Cortex of kidney (tissue), 1 donor: ENCODE data around the gene BMPER.

ENCODE experiments used
- DNase-seq: peaks from one replicate; lab custom pipeline; 2025; lab: John Stamatoyannopoulos, UW

BMPER gene

DNA sequence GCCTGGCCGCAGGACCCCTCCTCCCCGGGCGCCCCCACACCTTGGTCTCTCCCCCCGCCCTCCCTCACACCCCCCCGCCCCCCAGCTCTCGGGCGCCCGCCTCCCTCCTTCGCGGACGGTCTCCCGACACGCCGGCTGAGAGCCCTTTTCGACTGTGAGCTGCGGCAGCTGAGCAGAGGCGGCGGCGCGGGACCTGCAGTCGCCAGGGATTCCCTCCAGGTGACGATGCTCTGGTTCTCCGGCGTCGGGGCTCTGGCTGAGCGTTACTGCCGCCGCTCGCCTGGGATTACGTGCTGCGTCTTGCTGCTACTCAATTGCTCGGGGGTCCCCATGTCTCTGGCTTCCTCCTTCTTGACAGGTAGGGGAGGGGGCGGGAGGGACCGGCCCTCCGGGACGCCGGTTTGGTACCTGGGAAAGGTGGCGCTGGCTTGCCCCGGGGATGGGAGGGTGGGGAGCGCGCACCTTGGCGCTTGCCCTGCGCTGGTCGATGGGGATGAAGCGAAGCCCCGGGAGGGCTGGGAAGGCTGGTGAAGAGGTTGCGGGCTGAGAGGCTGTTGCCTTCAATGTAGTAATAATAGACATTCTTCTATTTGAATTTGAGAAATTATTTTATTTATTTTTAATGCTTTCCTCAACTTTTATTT is at the start of gene BMPER:
Gene BMPER, plus strand, starts transcription at position 151 of the 644 bp plus-strand sequence. Its CDS starts 75 bp downstream, at position 226.
- no peak for DNase-seq

DNA sequence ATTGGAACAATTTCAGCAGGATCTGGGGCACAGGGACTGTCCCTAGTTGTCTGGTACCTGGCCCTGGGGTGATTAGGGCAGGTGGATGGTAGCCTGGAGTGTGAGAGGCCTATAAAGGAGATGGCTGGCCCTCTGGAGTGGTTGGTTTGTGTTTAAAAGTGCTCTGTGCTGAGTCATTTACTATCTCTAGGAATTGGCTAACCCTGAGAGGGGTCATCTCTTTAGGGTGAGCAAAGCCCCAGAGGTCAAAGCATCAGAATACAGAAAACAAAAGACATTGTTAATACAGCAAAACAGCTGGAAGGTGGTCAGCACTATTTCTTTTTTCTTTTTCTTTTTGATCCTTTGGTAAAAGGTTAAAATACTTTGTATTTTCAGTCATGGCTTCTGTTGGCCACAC is 43.4 kb upstream of the BMPER start:
- no peak for DNase-seq

DNA sequence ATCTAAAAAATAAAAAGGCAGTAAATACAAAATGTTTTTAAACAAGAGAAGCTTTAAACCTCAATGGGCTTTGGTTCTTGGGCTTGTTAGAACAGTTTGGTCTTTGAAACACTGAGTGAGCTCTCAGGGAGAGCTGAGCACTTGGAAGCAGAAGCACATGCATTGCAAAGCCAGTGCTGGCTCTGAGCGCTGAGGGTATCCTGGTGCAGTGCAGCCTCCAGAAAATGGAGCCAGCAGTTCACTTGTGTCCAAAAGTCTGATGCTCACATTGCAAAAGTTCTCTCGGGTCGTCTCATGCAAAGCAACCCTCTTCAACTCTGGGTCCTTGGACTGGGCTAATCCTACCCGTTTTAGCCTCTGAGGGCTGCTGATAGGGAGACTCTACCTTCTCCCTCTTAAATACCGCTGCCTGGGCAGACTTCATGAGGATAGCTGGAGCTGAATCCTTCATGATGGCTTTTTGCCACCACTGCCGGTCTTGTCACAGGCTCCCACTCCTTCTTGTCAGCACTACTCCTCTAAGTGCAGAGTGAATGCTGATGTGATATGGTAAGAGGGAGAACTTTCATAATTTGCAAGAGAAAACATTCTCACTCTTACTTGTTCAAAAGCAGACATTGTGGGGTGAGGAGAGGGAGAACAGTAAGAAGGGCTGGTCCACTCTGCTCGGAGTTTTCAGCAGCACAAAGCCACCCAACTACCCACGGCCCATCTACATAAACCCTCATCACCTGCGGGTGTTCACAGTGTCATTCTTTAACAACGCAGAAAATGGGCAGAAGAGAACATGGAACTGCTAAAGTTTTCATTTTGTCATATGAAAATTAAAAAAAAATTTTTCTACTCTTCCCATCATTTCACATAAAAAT is 42.2 kb upstream of the BMPER start:
- no peak for DNase-seq

DNA sequence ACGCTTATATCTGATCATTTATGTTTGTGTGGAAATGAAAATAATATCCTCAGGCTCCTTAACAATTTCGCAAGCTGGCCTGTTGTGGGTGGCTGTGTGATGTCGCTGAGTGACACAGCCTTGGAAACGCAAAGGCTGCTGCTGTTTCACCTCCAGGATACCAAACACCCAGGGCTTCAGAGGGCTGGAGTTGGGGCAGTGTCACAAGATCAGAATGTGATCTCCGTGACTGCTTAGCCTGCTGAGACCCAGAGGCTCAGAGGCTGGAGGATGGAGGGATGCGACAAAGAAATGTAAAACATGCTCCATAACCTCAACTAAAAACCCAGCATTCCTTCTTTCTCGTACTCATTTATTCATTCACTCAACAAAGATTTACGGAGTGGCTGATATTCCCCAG is 37.2 kb upstream of the BMPER start:
- no peak for DNase-seq

DNA sequence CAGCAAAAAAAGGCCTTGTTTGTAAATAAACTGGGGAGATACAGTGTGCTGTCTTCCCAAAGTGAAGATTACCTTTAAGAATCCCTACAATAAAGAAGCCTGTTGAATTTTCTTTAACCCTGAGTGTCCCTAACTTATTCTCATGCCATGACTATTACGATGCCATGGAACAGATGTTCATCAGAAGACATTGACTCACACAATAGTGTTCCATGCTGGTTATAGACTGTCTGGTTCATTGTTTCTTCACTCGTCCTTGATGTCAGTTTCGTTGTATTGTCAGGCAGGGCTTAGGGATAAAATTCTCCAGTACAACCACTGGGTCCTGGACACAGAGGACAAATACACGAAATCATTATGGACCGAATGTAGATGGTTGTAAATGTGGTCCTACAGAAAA is 36.2 kb upstream of the BMPER start:
- DNase-seq: no peak

DNA sequence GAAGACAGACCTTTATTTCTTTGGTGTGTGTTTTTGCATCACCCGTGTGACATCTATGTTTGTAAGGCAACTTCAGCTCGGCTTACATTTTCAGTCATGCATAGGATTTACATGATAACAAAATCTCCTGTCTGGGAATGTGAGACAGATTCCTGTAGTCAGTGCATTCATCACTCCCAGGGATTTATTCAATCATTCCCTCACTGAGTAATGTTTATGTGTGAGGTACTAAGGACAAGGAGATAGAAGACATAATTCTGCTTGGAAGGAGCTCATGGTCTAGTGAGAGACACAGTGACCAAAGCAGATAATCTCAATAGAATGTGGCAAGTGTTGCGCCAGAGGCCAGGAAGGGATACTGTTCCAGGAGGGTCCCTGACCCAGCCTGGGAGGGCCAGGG is 35.2 kb upstream of the BMPER start:
- DNase-seq: no peak

DNA sequence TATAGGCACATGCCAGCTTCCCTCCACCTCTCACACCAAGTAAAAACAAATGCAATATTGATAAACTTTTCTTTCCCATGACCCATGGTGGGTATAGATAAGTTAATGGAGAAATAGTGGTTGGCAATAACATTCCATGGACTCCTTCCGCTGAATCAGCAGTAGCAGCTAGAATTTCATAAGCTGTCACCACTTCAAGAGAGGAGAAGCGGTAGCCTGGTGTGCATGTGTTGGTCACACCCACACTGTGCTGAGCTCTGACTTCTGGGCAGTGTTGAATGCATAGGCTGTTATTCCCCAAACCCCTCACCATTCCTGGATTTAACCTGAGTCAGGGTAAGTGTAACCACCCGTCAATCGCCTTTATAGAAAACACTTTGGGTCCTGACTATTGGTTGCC is 32.5 kb upstream of the BMPER start:
- no peak for DNase-seq

DNA sequence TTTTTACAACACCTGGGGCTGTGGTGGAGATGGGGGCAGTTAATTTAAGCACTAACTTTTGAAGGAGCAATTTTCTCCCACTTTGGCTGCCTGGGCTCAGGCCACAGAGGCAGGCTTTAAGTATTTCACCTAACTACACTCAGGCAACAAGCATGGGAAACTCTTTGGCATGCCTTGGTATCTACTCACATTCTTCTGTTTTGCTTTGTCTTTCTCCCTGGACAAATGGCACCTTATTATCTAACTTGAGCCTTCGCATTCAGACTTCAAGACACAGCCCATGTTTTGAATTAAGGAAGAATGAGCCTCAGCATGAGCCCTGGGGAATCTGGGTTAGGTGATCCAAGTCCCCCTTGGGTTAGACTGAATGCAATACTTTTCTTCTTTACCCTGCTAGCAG is 31.8 kb upstream of the BMPER start:
- no peak for DNase-seq

DNA sequence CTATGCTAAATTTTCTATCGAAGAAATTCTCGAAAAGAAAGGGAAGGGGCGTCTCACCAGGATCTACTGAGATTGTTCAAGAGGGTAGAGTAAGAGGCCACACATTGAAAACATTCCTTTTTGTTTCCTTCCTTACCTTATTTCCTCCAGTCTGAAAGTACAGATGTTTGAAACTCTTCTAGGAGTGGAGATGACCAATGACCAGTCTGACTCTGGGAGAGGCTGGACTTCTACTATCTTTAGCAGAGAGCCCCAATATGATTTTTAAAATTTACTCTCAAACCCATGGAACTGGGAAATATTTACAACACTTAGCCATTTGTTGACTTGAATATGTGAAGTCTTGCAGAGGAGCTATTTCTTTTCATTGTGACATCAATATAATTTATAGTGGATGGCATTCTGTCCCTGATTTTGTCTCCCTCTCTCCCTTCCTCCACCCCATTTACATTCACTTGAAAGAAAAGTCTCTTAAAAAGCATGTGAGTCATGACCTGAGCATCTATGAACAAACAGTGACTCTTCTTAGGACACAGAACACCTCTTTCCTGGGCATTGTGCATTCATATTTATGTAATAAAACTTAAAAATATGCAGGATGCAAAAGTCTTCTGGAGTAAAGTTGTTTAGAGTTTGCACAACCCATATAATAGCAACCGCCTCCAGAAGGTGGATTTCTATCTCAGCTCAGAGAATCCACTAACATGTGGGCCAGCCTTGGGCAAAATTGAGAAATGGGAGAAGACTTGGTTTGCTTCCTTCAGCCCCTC is 31.2 kb upstream of the BMPER start:
- no peak for DNase-seq

DNA sequence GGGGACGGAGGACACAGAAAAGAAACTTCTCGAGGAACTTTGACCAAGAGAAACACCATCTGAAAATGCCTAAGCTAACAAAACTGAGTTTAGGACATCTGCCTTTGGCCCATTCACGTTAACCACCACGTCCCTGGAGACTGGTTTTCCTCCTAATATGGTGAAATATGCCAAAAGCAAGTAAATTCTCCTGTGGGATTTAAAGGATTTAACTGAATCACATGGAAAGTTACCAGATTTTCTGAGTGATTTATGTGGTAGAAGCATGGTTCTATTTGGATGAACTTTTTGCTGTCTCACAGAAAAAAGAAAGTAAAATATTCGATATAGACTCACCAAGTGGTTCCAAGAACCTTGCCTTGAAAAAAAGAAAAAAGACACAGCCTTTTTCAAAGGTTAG is 30.4 kb upstream of the BMPER start:
- no peak for DNase-seq

DNA sequence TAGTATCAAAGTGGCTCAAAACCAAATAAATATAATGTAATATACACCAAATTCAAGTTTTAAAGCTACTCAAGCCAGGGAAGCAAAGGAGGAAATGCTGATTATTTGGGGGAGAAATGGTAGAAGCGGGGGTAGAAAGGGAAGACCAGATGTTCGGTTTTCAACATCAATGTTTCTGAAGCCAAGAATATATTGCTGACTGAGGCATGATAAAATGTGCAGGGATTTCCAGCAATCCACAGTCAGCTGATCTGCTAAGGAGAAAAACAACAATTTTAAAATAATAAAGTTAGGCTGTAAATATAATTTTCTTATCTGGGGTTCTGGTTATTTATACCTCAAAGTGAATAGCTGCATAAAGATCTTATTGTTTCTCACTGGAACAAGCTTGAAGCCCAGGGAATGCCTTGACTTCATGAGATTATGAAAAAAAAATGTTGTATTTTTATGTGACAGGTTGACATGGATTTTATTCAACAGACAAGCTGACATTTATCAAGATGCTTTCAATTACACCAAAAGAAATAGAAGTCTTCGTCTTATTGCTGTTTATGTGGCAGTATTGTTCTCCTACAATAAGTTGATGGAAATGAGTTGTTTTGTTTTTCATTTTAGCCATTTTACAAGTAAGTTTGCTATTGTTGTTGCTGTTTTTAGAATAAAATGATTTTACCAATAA is 28.6 kb upstream of the BMPER start:
- DNase-seq: no peak

DNA sequence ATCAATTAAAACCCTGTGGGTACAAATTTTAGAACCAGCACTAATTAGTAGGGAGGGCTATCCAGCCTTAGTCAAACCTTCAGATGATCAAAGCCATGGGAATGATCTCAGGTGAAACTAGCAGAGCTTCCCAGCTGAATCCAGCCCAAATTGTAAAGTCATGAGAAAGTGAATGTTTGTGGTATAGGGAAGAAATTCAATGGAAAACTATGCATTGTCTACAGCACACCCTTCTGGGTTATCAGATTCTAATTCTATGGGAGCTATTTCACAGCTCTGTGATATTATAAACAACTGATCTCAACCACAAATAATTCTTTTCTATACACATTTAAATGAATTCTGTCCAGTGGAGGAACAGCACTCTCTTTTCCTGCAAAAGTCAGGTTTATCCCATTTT is 24.6 kb upstream of the BMPER start:
- no peak for DNase-seq

DNA sequence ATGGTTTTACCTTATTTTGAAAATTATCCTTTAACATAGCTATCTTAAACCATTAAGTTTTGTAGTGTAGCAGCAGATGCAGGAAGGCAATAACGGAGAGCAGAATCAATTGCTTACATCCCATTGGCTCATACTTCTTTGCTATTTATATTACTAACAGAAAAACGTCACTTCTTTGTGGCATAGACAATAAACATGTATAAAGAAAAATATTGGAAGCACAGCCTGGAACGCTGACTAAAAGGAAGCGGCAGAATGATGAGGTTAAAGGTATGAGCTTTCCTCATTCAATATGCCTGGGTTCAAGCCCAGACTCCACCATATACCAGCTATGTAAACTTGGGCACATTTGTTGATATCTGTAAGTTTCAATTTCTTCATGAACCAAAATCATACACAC is 24.0 kb upstream of the BMPER start:
- DNase-seq: no peak

DNA sequence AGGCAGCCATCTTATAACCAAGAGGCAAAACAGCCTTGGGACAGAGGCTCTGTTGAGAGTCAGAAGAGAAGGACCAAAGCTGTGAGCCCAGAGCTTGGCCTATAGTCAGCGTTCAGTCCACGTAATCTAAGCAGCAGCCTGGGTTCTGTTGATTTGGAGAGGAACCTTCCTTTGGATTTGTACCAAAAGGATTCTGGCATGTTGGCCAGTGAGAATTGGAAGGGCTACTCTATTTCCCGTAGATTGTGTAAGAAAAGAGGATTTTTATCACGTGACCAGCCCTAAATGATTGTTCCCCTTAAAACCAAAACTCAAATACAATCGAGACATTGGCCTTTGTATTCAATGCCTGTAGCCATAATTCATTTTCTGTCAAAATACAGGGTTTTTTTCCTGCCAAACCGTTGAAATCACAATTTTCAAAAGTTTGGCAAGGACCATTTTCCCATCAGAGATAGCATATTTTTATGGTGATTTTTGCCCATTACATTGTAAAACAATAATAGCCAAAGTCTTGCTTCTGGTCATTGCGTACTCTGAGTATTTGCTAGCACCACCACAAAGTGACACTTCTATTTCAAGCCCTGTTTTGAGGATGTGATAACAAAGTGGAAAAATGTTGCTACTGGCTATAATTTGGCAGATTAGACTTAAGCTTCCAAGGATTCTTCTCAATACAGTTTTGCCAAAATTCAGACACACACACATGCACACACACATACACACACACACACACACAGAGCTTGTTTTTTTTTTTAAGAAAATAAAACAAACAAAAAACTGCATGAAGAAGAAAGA is 23.1 kb upstream of the BMPER start:
- no peak for DNase-seq

DNA sequence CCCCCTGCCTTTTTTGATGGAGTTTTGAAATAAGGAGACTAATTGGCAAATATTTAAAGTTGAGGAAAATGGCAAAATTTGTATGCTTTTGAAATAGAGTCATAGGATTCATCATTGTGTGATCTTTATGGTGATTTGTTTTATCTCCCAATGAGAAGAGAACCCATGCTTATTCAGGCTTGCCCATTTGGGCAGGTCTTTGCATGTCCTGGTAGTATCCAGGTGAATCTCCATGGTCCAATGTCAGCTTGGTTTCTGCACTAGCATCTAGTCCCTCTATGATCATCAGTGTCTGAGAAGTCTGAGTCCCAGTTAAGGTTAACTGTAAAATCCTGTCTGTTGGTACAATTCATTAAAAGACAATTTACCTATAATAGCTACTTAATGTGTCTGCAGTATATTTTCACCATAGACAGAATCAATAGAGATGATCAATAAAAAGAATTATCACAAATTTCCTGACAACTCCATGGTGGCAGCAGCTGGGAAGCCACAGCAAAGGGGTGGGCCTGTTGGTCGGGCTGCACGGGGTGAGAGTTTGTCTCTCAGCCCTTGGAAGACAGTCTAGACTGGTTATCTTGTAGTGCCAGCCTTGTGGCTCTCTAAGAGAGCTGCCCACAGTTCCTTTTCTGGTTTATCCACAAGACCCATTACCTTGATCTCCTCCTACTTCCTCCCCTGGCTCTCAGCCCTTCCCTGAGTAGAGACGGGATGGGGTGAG is 22.2 kb upstream of the BMPER start:
- no peak for DNase-seq

DNA sequence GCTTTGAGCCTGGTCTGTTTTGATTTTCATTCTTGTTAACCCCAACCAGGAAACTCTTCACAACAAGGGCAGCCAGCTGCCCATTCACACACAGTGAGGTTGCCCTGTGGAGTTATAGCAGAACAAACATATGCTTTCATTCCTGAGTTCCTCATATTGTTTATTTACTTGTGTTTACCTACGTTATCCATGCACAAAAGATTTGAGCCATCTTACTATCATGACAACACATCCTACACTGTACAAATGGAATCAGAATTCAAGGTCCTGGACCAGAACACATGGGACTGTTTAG is 21.7 kb upstream of the BMPER start:
- no peak for DNase-seq

DNA sequence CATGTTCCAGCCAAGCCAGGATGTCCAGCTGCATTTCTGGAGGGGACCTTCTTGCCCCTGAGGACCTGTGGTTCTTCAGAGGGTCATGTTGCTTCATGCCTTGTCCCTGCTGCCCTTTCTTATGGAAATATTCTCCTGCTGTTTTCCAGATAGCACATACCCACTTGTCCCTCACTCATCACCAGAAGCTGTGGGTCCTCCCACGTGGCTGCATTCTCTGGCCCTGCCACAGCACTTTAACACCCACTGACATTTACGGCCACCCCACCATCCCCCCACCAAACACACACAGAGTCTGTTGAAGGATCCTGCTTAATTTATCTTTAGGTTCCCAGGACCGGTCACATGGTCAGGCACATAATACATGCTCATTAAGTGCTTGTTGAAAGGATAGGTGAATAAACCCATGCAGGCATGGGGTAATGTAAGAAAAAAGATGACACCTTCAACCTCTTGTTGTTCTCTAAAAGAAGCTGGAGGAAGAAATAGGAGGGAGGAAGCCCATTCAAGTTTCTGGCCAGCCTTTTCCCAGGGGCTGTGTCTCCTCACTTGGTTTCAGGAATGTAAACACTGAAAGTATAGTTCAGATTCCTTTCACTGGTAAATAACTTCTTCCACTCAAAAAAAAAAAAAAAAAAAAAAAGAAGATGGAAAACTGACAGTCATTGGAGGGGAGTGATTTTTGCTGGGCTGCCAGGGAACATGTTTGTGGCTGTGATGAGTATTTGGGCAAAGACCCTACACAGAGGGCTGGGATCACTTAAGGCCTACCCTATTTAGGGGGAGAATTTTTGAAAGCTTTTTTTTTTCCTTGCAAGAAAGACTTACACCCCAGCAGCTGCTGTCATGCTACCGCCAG is 19.8 kb upstream of the BMPER start:
- DNase-seq: no peak

DNA sequence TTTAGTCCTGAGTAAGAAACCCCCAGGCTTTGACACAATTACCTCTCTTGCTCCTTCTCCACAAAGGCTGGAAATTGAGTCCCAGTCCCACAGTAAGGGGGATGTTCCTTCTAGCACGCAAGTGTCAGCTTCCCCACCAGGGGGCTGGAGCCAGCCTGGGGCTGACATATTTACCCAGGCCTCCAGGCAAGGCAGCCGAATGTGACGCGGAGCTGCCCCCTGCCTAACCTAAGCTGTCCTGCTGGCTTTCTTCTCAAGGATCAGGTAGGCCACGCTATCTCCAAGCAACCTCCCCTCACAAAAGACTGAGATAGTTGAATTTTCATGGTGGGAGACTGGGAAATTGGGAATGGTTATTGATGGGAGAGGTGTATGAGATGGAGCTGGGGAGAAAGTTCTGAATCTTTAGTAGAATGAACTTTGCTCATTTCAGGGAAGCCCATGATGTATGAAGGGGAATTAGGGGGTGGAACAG is 19.2 kb upstream of the BMPER start:
- DNase-seq: no peak

DNA sequence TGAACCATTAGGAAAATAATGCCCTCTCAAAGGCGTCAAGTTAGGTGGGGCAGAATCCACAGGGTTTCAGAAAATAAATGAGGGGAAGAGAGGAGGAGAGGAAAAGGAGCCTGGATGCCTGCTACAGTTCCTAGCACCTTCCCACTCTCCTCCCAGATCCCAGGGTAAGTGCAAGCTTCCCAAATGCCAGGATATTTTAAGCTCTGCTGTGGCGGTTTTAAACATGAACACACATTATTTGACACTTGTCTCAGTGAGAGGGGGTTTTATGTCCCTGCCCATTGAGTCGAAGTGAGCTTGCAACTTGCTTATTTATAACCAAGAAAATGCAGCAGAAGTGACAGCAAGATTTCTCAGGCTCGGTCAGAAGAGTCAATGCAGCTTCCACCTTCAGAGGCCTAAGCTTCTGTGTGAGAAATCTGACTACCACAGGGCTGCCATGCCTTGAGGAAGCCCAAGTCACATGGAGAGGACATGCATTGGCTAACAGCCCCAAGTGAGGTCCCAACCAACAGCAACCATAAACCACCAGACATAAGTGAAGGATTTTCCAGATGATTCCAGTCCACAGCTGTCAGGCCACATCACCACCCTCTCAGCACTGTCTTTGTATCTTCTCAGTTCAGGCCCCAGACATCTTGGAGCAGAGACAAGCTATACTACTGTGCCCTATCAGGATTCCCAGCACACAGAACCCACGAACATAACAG is 17.9 kb upstream of the BMPER start:
- DNase-seq: no peak
